Neural progenitor cell (in vitro differentiated cells): Measurements from ENCODE around the gene GTF3C2.

Experiments
- EZH2 ChIP-seq: fragments of 200-600 bp; sonication (generic); IDR thresholded peaks from 2 replicates; pipeline ENCODE4 v1.6.1; 2017; ENCODE audit warnings: antibody characterized with exemption, mild to moderate bottlenecking, moderate library complexity
- TF ChIP-seq, protein P1 (sequence below): fragments of 200-600 bp; sonication (generic); IDR thresholded peaks from 2 replicates; pipeline ENCODE4 v1.5.1; 2017; ENCODE audit warnings: antibody characterized with exemption, mild to moderate bottlenecking

DNA sequence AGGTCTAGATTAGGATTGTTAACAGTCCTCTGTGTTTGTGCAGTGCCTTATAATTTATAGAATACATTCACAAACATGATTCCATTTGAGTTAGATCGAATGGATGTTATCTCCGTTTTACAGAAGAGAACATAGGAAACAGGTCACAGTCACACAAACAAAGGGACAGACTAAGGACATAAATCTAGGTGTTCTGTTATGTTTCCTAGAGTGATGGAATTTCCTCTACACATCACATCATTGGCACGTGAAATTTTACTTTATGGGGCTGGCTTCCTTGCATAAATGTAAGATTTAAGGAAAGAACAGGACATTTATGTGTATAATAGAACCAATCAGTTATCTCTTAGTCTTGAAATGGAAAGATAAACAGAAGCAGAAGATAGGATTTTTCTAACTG is 68.0 kb downstream of the GTF3C2 start:
- TF ChIP-seq EZH2: no peak
- TF ChIP-seq, protein P1, sequence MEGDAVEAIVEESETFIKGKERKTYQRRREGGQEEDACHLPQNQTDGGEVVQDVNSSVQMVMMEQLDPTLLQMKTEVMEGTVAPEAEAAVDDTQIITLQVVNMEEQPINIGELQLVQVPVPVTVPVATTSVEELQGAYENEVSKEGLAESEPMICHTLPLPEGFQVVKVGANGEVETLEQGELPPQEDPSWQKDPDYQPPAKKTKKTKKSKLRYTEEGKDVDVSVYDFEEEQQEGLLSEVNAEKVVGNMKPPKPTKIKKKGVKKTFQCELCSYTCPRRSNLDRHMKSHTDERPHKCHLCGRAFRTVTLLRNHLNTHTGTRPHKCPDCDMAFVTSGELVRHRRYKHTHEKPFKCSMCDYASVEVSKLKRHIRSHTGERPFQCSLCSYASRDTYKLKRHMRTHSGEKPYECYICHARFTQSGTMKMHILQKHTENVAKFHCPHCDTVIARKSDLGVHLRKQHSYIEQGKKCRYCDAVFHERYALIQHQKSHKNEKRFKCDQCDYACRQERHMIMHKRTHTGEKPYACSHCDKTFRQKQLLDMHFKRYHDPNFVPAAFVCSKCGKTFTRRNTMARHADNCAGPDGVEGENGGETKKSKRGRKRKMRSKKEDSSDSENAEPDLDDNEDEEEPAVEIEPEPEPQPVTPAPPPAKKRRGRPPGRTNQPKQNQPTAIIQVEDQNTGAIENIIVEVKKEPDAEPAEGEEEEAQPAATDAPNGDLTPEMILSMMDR: no peak
